Medulla oblongata (tissue), 1 donor: ENCODE data around the gene TBC1D5.

Source experiments
- DNase-seq: peaks from one replicate; pipeline ENCODE4 v3.0.0-alpha.2; 2015; ENCODE audit errors: extremely low spot score

TBC1D5 gene

DNA sequence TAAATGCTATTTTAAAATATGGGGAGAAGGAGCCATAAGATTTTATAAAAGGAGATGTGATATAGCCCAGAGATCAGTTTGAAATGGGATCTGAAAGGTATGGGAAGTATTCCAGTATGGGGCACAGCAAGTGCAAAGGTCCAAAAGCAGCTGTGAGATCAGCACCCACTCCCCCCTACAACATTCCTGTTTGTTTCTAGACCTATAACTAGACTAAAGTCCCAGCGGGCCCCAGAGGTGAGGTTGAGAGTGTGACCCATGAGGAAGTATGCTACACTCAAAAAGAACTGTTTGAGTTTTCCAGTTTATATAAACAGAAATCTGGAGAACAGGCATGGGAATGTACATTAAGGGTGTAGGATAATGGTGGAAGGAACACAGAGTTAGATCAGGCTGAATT lies 152.5 kb downstream of the TBC1D5 start:
- no peak for DNase-seq

- DNase-seq = no peak
Observed at GRCh38 chr3:17588422-17588821, 154.0 kb downstream of the TBC1D5 start.

DNA sequence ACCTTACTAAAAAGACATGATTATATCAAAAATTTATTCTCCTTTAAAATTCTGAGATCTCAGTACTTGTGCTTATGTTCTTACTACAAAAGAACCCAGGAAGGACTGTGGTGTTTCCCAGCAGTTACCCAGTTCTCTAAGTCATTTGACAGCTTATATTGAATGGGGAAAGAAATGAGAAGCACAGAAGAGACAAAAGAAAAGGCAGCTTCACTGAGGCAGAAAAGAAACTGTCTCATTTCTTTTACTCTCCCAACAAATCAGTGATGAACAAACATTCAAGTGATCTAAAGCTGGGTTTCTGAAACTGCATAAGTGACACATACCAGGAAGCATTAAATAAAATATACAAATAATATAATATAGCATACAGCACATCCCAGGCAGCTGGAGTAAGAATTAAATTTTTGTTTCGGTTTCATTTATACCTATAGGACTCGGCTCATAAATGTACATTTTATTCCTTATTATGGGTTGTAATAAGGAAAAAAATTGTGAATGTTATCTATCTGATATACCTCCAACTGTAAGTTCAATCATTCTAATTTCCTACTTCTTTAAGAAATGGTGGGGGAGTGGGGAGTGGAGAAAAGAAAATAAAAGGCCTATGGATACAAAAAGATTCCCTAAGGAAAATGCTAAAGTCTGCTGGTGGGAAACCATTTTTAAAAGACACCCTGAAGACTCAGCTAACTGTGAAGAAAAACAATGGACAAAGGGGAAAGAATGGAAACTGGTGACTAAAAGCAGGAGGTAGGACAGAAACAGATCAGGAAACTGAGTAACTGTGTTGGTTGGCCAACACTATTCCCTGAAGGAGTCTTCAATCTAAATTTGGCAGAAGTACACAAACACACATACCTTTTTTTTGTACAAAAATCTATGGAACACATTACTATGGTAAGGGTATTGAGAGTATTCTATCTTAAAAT lies 156.8 kb downstream of the TBC1D5 start:
- DNase-seq = peak; percentile 53

DNA sequence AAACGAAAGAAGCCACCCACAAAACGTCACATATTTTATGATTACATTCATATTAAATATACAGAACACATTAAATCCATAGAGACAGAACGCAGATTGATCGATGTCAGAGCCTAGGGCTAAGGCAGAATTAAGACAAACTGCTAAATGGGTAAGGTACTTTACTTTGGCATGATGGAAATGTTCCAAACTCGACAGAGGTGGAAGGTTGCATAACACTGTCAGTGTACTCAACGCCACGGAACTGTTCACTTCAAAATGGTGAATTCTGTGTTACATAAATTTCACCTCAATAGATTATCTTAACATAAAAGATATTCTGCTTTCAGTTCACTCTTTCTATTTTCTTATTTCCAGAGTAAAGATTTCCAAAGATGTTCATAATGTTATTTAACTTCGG lies 158.4 kb downstream of the TBC1D5 start:
- DNase-seq = no peak

- DNase-seq = no peak
Observed at GRCh38 chr3:17583530-17583929, 158.9 kb downstream of the TBC1D5 start.

DNA sequence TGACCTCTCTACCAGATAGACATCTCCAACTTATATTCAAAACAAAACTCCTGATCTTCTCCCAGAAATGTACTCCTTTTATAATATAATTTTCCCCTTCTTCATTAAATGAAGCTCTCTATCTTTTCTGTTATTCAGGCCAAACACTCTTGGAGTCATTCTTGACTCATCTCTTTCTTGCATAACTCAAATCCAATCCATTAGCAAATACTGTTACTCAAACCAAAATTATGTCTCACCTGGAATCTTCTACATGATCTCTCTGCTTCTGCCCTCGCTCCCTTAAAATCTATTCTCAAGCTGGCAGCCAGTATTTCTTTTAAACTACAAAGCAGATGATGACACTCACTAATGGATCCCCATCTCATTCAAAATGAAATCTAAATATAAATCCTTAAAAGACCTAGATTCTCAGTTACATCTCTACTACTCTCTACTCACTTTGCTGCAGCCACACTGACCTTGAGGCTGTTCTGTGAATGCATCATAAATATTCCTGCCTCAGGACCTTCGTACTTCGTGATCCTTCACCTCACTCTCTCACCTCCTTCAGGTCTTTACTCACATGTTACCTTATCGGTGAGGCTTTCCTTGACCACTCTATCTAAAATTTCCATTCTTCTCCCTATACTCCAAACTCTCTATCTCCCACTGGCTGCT lies 160.9 kb downstream of the TBC1D5 start:
- DNase-seq = no peak

DNA sequence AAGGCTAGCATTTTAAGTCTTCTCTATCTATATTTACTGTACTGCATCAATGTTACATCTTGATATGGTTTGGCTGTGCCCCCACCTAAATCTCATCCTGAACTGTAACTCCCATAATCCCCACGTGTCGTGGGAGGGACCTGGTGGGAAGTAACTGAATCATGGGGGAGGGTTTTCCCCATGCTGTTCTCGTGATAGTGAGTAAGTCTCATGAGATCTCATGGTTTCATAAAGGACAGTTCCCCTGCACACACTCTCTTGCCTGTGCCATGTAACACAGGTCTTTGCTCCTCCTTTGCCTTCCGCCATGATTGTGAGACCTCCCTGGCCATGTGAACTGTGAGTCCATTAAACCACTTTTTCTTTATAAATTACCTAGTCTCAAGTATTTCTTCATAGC lies 161.5 kb downstream of the TBC1D5 start:
- no peak for DNase-seq

- no peak for DNase-seq
Observed at GRCh38 chr3:17579289-17580031, 163.0 kb downstream of the TBC1D5 start.

GRCh38 chr3:17577796-17578520 lies 164.5 kb downstream of the TBC1D5 start:
- DNase-seq = no peak

GRCh38 chr3:17573396-17573795 lies 169.0 kb downstream of the TBC1D5 start:
- DNase-seq = no peak

DNA sequence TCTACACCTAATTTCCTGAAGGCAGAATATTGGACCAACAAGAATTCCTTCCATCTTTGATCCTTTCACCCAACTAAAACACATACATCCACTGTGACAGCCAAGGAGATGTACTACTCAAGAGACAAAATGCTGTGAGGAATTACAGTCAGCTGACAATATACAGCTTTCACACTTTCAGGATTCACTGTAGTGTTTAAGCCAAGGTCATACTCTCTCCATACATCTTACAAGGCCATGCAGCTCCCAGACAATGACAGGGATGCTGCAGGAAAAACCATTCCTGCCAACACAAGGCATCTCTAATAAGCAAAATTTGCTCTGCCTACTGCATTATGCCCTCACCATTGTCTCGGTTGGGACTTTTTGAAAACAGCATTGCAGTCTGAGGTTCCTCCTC lies 170.7 kb downstream of the TBC1D5 start:
- DNase-seq = no peak

DNA sequence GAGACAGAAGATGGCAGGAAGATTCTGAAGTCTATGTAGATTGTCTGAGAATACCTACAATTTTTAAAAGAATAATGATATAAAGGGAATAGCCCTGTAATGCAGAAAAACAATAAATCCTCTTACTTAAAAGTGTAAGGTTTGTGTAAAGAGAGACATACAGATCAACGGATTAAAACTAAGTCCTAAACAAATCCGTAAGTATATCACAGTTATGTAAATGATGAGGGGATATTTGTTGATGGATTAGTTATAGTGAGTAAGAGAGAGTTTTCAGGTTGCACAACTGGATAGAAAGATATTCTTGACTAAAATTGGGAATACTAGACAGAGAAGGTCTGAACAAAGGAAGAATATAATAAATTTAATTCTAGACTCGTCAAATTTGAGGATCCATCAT lies 179.6 kb downstream of the TBC1D5 start:
- no peak for DNase-seq

GRCh38 chr3:17558565-17558964 lies 183.9 kb downstream of the TBC1D5 start:
- DNase-seq = no peak

DNA sequence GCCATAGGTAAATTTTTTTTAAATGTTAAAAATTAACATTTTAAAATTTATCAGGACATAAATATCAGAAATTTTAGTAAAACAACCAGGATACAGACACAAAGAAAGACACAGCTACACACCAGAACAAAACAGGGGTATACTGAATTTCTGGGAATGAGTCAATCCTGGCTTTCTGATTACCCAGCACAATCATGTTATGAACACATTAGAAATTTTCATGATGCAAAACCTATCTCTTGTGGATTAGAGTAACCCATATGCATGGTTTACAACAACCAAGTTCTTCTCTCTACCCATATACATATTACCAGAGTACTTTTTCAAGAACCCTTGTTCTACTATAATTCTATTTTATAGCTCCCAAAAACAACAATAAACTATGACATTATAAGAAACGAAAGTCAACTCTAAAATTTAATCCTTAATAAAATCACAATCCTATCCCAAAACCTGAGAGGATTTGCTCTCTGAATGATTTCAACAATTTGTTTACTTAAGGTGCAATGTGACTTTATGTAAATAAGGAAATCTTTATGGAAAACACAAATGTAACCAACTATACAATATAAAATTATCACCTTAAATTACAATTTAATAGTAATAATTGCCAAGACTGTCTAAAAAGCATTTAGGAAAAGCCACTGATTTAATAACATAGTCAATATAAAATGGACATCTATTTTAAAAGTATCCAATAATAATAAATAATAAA lies 184.5 kb downstream of the TBC1D5 start:
- DNase-seq = no peak

DNA sequence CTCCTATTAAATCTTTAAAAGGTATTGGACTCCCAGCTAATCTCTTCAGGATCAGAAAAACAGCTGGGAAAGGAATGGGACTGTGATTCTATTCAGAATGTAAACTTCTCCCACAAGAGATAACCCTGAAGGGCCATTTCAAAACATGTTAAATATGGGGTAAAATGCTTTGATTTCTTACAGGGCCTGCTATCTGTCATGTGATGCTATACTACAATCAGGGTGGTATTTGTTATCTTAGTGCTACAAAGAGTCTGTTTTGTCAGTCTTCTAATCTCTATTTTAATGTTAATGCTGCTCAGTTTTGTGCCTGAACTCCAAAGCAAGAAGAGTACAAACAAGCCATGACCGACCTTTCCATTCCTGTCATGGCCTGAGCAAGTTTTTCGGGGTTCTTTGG lies 186.9 kb downstream of the TBC1D5 start:
- no peak for DNase-seq

- DNase-seq = no peak
Observed at GRCh38 chr3:17554078-17554477, 188.4 kb downstream of the TBC1D5 start.

- no peak for DNase-seq
Observed at GRCh38 chr3:17553080-17553479, 189.4 kb downstream of the TBC1D5 start.

DNA sequence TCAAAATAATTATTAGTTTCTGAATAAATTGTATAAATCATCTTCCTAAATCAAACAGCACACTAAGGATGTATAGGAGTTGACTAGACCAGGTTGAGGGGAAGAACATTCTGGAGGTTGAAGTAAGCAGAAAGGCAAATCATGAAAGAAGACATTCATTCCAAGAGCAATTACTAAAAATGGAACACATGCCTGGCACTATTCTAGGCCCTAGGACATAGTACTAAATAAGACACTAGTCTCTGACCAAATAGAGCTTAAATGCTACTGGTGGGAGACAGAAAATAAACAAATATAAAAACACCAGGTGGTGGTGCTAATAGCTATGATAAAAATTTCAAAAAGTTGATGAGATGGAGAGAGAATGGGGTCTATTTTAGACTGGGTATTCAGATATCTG lies 190.1 kb downstream of the TBC1D5 start:
- no peak for DNase-seq

GRCh38 chr3:17551895-17552294 lies 190.5 kb downstream of the TBC1D5 start:
- no peak for DNase-seq

- no peak for DNase-seq
Observed at GRCh38 chr3:17551333-17551732, 191.1 kb downstream of the TBC1D5 start.

GRCh38 chr3:17550624-17551023 lies 191.8 kb downstream of the TBC1D5 start:
- DNase-seq = no peak
